ENCODE measurements around the gene ACSL4.
"Not testable (repeated sequence)": the region's sequence is repeated elsewhere in the genome, so short reads cannot be mapped to it uniquely, and the experiment has no call there.

ACSL4 gene

DNA sequence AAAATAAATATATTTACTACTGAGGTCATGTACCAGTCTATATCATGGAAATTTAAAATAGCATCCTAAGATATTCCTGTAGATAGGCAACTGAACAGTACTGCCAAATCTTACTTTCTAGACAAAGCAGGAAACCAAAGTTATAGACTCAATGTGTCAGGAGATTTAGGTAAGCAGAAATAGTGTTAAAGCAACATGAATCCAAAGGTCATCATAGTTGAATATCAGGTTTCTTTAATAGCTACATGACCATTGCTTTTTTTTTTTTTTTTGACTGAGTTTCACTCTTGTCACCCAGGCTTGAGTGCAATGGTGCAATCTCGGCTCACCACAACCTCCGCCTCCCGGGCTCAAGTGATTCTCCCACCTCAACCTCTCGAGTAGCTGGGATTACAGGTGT lies 20.2 kb upstream of the ACSL4 start:
- H3K9ac ChIP-seq (ENCODE audit: low read length in 2 of 2), result no peak overlapping the region
- no peaks in the 10 kb centered on the region for H3K27me3 ChIP-seq (ENCODE audit: control insufficient read depth in 1 of 2, insufficient read depth in 2 of 2, low read length in 2 of 2)
- no peak overlapping the region for H3K4me3 ChIP-seq (ENCODE audit: low read length in 2 of 2)
- no peaks in the 10 kb centered on the region for H3K36me3 ChIP-seq (ENCODE audit: control insufficient read depth in 2 of 2, insufficient read depth in 2 of 2, low read length in 2 of 2)
- H3K4me1 ChIP-seq (ENCODE audit: control insufficient read depth, insufficient read depth, low read length), result no peaks in the 10 kb centered on the region
- no peak overlapping the region for H3K27ac ChIP-seq (ENCODE audit: low read length)
- no peaks in the 10 kb centered on the region for H3K9me3 ChIP-seq (ENCODE audit: control insufficient read depth in 2 of 2, low read length in 2 of 2)

DNA sequence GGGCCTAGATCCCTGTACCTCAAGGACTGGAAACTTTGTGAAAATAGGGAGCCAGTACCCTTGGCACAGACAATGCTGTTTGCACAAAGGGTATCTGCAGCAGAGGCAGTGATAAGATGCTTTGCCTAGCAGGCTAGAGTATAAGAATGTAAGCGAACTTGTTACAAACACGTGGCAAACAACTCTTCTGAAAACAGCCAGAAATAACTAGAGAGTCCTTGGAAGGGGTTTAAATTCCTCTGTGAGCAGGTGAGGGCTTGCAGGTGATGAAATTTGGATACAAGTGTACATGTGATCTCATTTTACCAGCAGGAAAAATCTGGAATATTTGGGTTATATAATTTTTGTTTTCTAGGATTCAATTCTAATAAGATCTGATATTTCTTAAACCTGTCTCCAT lies 18.6 kb upstream of the ACSL4 start:
- Histone ChIP-seq H3K27me3 (ENCODE audit: control insufficient read depth in 1 of 2, insufficient read depth in 2 of 2, low read length in 2 of 2) (no peaks in the 10 kb centered on the region), H3K36me3 (ENCODE audit: control insufficient read depth in 2 of 2, insufficient read depth in 2 of 2, low read length in 2 of 2) (no peaks in the 10 kb centered on the region), H3K27ac (ENCODE audit: low read length) (no peak overlapping the region)

DNA sequence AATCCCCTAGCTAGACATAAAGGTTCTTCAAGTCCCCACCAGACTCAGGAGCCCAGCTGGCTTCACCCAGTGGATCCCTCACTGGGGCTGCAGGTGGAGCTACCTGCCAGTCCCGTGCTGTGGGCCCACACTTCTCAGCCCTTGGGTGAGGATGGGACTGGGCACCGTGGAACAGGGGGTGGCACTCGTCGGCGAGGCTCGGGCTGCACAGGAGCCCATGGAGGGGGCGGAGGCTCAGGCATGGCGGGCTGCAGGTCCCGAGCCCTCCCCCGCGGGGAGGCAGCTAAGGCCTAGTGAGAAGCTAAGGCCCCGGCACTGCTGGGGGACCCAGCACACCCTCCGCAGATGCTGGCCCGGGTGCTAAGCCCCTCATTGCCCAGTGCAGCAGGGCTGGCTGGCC lies 16.1 kb upstream of the ACSL4 start:
- Histone ChIP-seq H3K9me3 (ENCODE audit: control insufficient read depth in 2 of 2, low read length in 2 of 2) (no peaks in the 10 kb centered on the region), H3K27ac (ENCODE audit: low read length) (no peak overlapping the region), H3K4me1 (ENCODE audit: control insufficient read depth, insufficient read depth, low read length) (no peaks in the 10 kb centered on the region), H3K4me3 (ENCODE audit: low read length in 2 of 2) (no peak overlapping the region), H3K9ac (ENCODE audit: low read length in 2 of 2) (no peak overlapping the region), H3K27me3 (ENCODE audit: control insufficient read depth in 1 of 2, insufficient read depth in 2 of 2, low read length in 2 of 2) (peaks cover 0 to 4% of the 10 kb centered on the region in 2 donors), H3K36me3 (ENCODE audit: control insufficient read depth in 2 of 2, insufficient read depth in 2 of 2, low read length in 2 of 2) (no peaks in the 10 kb centered on the region)

More for the DNA sequence above, 18.6 kb upstream of the ACSL4 start:
- Histone ChIP-seq H3K9me3 (ENCODE audit: control insufficient read depth in 2 of 2, low read length in 2 of 2) (no peaks in the 10 kb centered on the region), H3K4me3 (ENCODE audit: low read length in 2 of 2) (no peak overlapping the region), H3K4me1 (ENCODE audit: control insufficient read depth, insufficient read depth, low read length) (no peaks in the 10 kb centered on the region), H3K9ac (ENCODE audit: low read length in 2 of 2) (no peak overlapping the region)

DNA sequence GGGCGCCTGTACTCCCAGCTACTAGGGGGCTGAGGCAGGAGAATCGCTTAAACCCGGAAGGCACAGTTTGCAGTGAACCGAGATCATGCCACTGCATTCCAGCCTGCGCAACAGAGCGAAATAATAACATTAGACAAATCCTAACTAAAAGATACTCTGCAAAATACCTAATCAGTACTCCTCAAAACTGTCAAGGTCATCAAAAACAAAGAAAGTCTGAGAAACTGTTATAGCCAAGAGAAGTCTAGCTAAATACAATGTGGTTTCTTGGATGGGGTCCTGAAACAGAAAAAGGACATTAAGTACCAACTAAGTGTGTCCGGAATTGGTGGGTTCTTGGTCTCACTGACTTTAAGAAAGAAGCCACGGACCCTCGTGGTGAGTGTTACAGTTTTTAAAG lies 14.6 kb upstream of the ACSL4 start:
- no peak overlapping the region for H3K4me3 ChIP-seq (ENCODE audit: low read length in 2 of 2)
- peaks cover 0 to 4% of the 10 kb centered on the region in 2 donors for H3K27me3 ChIP-seq (ENCODE audit: control insufficient read depth in 1 of 2, insufficient read depth in 2 of 2, low read length in 2 of 2)
- H3K4me1 ChIP-seq (ENCODE audit: control insufficient read depth, insufficient read depth, low read length), result no peaks in the 10 kb centered on the region
- no peak overlapping the region for H3K9ac ChIP-seq (ENCODE audit: low read length in 2 of 2)
- no peak overlapping the region for H3K27ac ChIP-seq (ENCODE audit: low read length)
- no peaks in the 10 kb centered on the region for H3K36me3 ChIP-seq (ENCODE audit: control insufficient read depth in 2 of 2, insufficient read depth in 2 of 2, low read length in 2 of 2)
- H3K9me3 ChIP-seq (ENCODE audit: control insufficient read depth in 2 of 2, low read length in 2 of 2), result no peaks in the 10 kb centered on the region

DNA sequence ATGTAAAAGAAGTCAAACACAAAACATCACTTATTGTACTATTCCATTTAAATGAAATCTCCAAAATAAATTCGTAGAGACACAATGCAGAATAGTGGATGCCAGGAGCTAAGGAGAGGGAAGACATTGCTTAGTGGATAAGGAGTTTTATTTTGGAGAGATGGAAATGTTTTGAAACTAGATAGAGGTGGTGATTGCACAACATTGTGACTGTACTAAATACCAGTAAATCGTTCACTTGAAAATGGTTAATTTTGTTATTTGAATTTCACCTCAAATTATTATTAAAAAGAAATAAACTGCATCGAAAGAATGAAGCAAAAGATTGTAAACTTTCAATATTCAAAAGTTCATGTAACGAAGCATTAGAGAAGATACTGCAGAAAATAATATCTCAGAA lies 9.7 kb upstream of the ACSL4 start:
- no peak overlapping the region for H3K27ac ChIP-seq (ENCODE audit: low read length)
- H3K4me1 ChIP-seq (ENCODE audit: control insufficient read depth, insufficient read depth, low read length), result no peaks in the 10 kb centered on the region
- no peak overlapping the region for H3K4me3 ChIP-seq (ENCODE audit: low read length in 2 of 2)
- H3K27me3 ChIP-seq (ENCODE audit: control insufficient read depth in 1 of 2, insufficient read depth in 2 of 2, low read length in 2 of 2), result peaks cover 0 to 4% of the 10 kb centered on the region in 2 donors
- no peaks in the 10 kb centered on the region for H3K36me3 ChIP-seq (ENCODE audit: control insufficient read depth in 2 of 2, insufficient read depth in 2 of 2, low read length in 2 of 2)
- no peaks in the 10 kb centered on the region for H3K9me3 ChIP-seq (ENCODE audit: control insufficient read depth in 2 of 2, low read length in 2 of 2)
- no peak overlapping the region for H3K9ac ChIP-seq (ENCODE audit: low read length in 2 of 2)

DNA sequence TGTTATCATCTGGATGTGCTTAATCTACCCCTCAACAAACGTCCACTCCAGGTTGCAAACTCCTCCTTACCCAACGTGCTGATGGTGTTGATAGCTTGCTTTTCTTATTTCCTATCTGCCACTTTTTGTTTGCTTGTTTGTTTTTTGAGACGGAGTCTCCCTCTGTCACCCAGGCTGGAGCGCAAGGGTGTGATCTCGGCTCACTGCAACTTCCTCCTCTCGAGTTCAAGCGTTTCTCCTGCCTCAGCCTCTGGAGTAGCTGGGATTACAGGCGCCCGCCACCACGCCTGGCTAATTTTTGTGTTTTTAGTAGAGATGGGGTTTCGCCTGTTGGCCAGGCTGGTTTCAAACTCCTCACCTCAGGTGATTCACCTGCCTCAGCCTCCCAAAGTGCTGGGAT lies 7.8 kb upstream of the ACSL4 start:
- H3K9me3 ChIP-seq (ENCODE audit: control insufficient read depth in 2 of 2, low read length in 2 of 2); H3K4me1 ChIP-seq (ENCODE audit: control insufficient read depth, insufficient read depth, low read length); H3K27ac ChIP-seq (ENCODE audit: low read length); H3K9ac ChIP-seq (ENCODE audit: low read length in 2 of 2); H3K36me3 ChIP-seq (ENCODE audit: control insufficient read depth in 2 of 2, insufficient read depth in 2 of 2, low read length in 2 of 2); H3K4me3 ChIP-seq (ENCODE audit: low read length in 2 of 2); H3K27me3 ChIP-seq (ENCODE audit: control insufficient read depth in 1 of 2, insufficient read depth in 2 of 2, low read length in 2 of 2): not testable (repeated sequence)

DNA sequence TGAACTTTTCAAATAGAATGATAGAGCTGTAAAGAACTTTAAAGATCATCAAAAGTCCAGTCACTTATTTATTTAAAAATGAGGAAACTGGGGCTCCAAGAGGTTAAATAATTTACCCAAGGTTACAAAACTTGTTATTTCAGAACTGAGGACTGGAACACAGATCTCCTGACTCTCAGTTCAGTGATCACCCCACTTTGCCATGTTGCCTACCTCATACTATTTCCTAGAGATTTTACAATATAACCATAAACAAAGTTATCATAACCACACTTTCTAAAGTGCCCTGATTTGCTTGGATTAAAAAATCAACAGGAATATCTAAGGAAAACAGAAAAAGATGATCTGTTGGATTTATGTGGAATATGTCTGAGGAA lies 7.4 kb upstream of the ACSL4 start:
- Histone ChIP-seq H3K27me3 (ENCODE audit: control insufficient read depth in 1 of 2, insufficient read depth in 2 of 2, low read length in 2 of 2) (no peaks in the 10 kb centered on the region), H3K4me3 (ENCODE audit: low read length in 2 of 2) (no peak overlapping the region), H3K9ac (ENCODE audit: low read length in 2 of 2) (no peak overlapping the region), H3K9me3 (ENCODE audit: control insufficient read depth in 2 of 2, low read length in 2 of 2) (no peaks in the 10 kb centered on the region), H3K27ac (ENCODE audit: low read length) (no peak overlapping the region), H3K4me1 (ENCODE audit: control insufficient read depth, insufficient read depth, low read length) (no peaks in the 10 kb centered on the region), H3K36me3 (ENCODE audit: control insufficient read depth in 2 of 2, insufficient read depth in 2 of 2, low read length in 2 of 2) (no peaks in the 10 kb centered on the region)

DNA sequence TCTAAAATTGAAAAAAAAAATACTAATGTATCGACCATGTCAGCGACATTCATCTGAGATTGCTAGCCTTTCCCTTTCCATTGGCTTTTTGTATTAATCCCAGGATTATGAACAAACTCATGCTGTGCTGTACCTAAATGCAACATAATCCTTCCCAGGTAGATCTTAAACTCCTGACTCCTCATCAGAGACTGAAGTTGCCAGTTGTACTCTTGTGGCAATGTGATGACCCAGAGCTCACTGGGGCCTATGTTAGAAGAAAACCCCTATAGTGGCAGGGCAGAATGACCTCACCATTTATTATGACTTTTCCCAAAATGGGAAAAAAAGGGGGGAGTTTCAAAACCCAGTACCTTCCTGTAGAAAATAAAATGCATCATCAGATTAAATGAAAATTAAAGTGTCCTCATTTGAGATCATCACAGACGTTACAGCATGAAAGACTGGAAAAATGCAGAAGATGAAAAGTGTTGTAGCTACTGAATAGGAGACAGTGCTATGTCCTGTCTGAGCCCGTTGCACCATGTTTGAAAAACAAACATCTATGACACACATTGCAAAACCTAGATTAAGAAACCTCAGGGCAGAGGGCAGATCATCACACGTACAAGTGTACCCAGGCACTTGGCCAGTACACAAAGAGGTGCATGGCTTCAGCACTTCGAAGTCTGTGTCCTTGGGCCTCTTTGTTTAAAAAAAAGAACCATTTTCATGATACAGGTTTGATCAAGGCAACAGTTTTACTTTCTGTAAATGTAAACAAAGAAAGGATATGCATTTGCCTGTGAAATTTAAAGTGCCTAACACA lies 6.8 kb upstream of the ACSL4 start:
- no peak overlapping the region for H3K27ac ChIP-seq (ENCODE audit: low read length)

DNA sequence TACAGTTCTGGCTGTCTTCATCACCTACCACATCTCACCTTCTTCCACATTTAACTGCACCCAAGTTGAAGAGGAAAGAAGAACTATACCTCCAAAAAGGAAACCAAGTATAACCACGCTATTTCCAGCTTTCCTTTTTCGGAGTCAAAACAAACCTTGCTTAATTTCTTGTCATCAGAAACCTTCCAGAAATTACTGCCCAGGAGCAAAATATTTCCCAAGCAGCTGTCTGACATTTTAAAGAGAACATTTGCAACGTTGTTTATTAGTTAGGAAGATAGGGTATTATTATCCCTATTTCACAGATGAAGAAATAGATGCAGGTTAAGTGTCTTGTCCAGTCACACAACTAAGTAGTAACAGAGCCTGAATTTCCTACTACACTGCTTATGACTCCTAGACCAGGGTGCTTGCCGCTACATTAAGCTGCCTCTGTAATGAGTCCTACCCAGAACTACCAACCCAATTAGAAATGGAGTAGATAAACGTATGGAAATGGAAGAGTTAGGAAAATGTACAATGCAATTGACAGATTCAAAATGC lies 2.2 kb upstream of the ACSL4 start:
- Histone ChIP-seq H3K27ac (ENCODE audit: low read length) (no peak overlapping the region), H3K36me3 (ENCODE audit: control insufficient read depth in 2 of 2, insufficient read depth in 2 of 2, low read length in 2 of 2) (no peaks in the 10 kb centered on the region), H3K27me3 (ENCODE audit: control insufficient read depth in 1 of 2, insufficient read depth in 2 of 2, low read length in 2 of 2) (no peaks in the 10 kb centered on the region), H3K4me3 (ENCODE audit: low read length in 2 of 2) (no peak overlapping the region), H3K9me3 (ENCODE audit: control insufficient read depth in 2 of 2, low read length in 2 of 2) (no peaks in the 10 kb centered on the region), H3K9ac (ENCODE audit: low read length in 2 of 2) (no peak overlapping the region), H3K4me1 (ENCODE audit: control insufficient read depth, insufficient read depth, low read length) (no peaks in the 10 kb centered on the region)

More for the DNA sequence above, 6.8 kb upstream of the ACSL4 start:
- Histone ChIP-seq H3K4me1 (ENCODE audit: control insufficient read depth, insufficient read depth, low read length) (no peaks in the 10 kb centered on the region), H3K27me3 (ENCODE audit: control insufficient read depth in 1 of 2, insufficient read depth in 2 of 2, low read length in 2 of 2) (no peaks in the 10 kb centered on the region), H3K4me3 (ENCODE audit: low read length in 2 of 2) (no peak overlapping the region), H3K36me3 (ENCODE audit: control insufficient read depth in 2 of 2, insufficient read depth in 2 of 2, low read length in 2 of 2) (no peaks in the 10 kb centered on the region), H3K9ac (ENCODE audit: low read length in 2 of 2) (no peak overlapping the region), H3K9me3 (ENCODE audit: control insufficient read depth in 2 of 2, low read length in 2 of 2) (no peaks in the 10 kb centered on the region)

DNA sequence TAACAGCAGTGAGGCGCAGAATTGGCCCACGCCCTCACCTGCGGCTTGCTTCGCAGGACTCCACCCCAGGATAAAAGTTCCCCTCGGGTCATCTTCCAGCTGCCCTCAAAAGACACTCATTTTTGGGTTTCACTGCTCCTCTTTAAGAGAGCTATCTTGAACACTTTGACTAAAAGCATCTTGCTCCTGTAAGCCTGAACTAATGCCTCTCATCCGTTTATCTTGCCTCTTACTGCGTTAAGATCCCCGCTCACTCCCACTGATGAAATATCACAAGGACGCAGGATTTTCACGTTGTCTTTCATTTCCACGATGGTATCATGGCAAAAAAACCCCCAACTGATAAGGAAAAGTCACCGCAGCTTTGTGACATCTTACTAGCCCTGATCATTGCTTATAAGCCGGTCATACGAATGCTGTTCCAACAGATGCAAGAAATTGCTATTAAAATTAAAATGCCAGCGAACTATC lies 591 bp upstream of the ACSL4 start:
- no peaks in the 10 kb centered on the region for H3K36me3 ChIP-seq (ENCODE audit: control insufficient read depth in 2 of 2, insufficient read depth in 2 of 2, low read length in 2 of 2)
- peak overlapping the region; percentile 38 for H3K27ac ChIP-seq (ENCODE audit: low read length)
- peak overlapping the region; percentile 73 to 84 for H3K4me3 ChIP-seq (ENCODE audit: low read length in 2 of 2)
- no peaks in the 10 kb centered on the region for H3K4me1 ChIP-seq (ENCODE audit: control insufficient read depth, insufficient read depth, low read length)
- H3K9ac ChIP-seq (ENCODE audit: low read length in 2 of 2), result peak overlapping the region; percentile 65 to 69
- no peaks in the 10 kb centered on the region for H3K9me3 ChIP-seq (ENCODE audit: control insufficient read depth in 2 of 2, low read length in 2 of 2)
- H3K27me3 ChIP-seq (ENCODE audit: control insufficient read depth in 1 of 2, insufficient read depth in 2 of 2, low read length in 2 of 2), result no peaks in the 10 kb centered on the region
